Endothelial cell of umbilical vein (primary cell): ENCODE measurements around the gene LIPM. TPM values are rescaled to one million over a fixed set of nuclear protein-coding genes. Genes with fewer than 3 reads are reported as not detected.

ENCODE experiments used
- BruUV-seq: library from RNA; stranded (reverse); fragments of 400-500 nt; replicated peaks from 2 replicates; lab custom pipeline; 2021; lab: Mats Ljungman, UMichigan
- CTCF ChIA-PET: fragments of 300-600, 350-600 bp; sonication (Branson Sonifier 250); formaldehyde crosslinking; loops from one replicate; lab custom pipeline; 2021; ENCODE audit warnings: antibody characterized with exemption, inconsistent platforms; lab: Charles Lee
- POLR2A ChIA-PET: fragments of 300-600, 350-600 bp; sonication (Branson Sonifier 250); formaldehyde crosslinking; loops from one replicate; lab custom pipeline; 2021; ENCODE audit warnings: antibody characterized with exemption, inconsistent platforms; lab: Charles Lee
- DNase-seq: peaks from one replicate; pipeline ENCODE4 v3.0.0-alpha.2; 2011; ENCODE audit warnings: low read depth, low spot score
- FAIRE-seq: peaks from 2 replicates; lab custom pipeline; 2011; peaks lifted over from hg19 to GRCh38; lab: Jason Lieb, UNC
- H2AFZ ChIP-seq: 2 replicates; pipeline ENCODE4 v1.6.0; 2012; ENCODE audit warnings: low read depth, low read length, control low read depth, inconsistent platforms
- H3K27ac ChIP-seq: 2 replicates; pipeline ENCODE4 v1.5.1; 2011; ENCODE audit warnings: low read depth, mild to moderate bottlenecking, control low read depth, low read length, moderate library complexity; ENCODE audit not compliant: insufficient read depth
- H3K27me3 ChIP-seq, 2 experiments: 2 replicates each; pipeline versions ENCODE4 v1.6.0 to v1.6.1; 2011; ENCODE audit warnings: low read length in 2 of 2, mixed read lengths in 1 of 2; ENCODE audit not compliant: control insufficient read depth in 2 of 2, insufficient read depth in 2 of 2
- H3K36me3 ChIP-seq, 2 experiments: 2 replicates in 1 of 2; 3 replicates in 1 of 2; pipeline ENCODE4 v1.5.1; 2011; ENCODE audit warnings: low read length in 2 of 2, mild to moderate bottlenecking in 1 of 2, moderate library complexity in 1 of 2; ENCODE audit not compliant: control insufficient read depth in 2 of 2, insufficient read depth in 2 of 2; ENCODE audit errors: extremely low read depth in 1 of 2
- H3K4me1 ChIP-seq: 3 replicates; pipeline ENCODE4 v1.5.1; 2011; ENCODE audit warnings: mild to moderate bottlenecking, low read length; ENCODE audit not compliant: control insufficient read depth, insufficient read depth; ENCODE audit errors: extremely low read depth
- H3K4me2 ChIP-seq: 2 replicates; pipeline ENCODE4 v1.6.1; 2011; ENCODE audit warnings: low read length, control low read depth, mixed read lengths; ENCODE audit not compliant: insufficient read depth
- H3K4me3 ChIP-seq, 3 experiments: fragments of 200-600 bp in 1 of 3; sonication (generic), shearing (Covaris generic) in 1 of 3; replicated peaks in 1 of 3; 2 replicates each; pipeline ENCODE4 v1.5.1; 2011 to 2016; ENCODE audit warnings: control low read depth in 3 of 3, low read length in 3 of 3, mild to moderate bottlenecking in 2 of 3, inconsistent platforms in 1 of 3, low read depth in 1 of 3, moderate library complexity in 1 of 3; ENCODE audit not compliant: insufficient read depth in 1 of 3
- H3K79me2 ChIP-seq: 2 replicates; pipeline ENCODE4 v1.6.0; 2012; ENCODE audit warnings: low read length, inconsistent platforms; ENCODE audit not compliant: control insufficient read depth, insufficient read depth
- H3K9ac ChIP-seq: replicated peaks from 2 replicates; pipeline ENCODE3; 2011; ENCODE audit warnings: low read length, control low read depth; ENCODE audit not compliant: insufficient read depth; ENCODE audit errors: extremely low read depth
- H3K9me1 ChIP-seq: replicated peaks from 3 replicates; pipeline ENCODE4 v1.6.0; 2011; ENCODE audit warnings: mild to moderate bottlenecking, low read length; ENCODE audit not compliant: control insufficient read depth, insufficient read depth; ENCODE audit errors: extremely low read depth
- H3K9me3 ChIP-seq: replicated peaks from 2 replicates; pipeline ENCODE4 v1.5.1; 2012; ENCODE audit warnings: low read length, inconsistent platforms; ENCODE audit not compliant: control insufficient read depth, insufficient read depth
- H4K20me1 ChIP-seq: replicated peaks from 2 replicates; pipeline ENCODE3; 2011; ENCODE audit warnings: mild to moderate bottlenecking, low read length; ENCODE audit not compliant: control insufficient read depth, insufficient read depth; ENCODE audit errors: extremely low read depth
- CTCF ChIP-seq, 2 donors: IDR thresholded peaks; 1 replicate in 1 of 2; 2 replicates in 1 of 2; pipeline ENCODE4 v1.5.1; 2011; ENCODE audit warnings: low read length in 2 of 2, mild to moderate bottlenecking in 2 of 2, moderate library complexity in 2 of 2, control low read depth in 1 of 2, inconsistent platforms in 1 of 2, low read depth in 1 of 2; ENCODE audit not compliant: insufficient read depth in 1 of 2; ENCODE audit errors: extremely low read depth in 1 of 2
- EZH2 ChIP-seq: IDR thresholded peaks from 2 replicates; pipeline ENCODE4 v1.6.1; 2012; ENCODE audit warnings: borderline replicate concordance, low read depth, mild to moderate bottlenecking, moderate library complexity, low read length, inconsistent platforms; ENCODE audit not compliant: severe bottlenecking
- FOS ChIP-seq: IDR thresholded peaks from 2 replicates; pipeline ENCODE4 v1.6.1; 2011; ENCODE audit warnings: mild to moderate bottlenecking, low read length, moderate library complexity, borderline replicate concordance; ENCODE audit not compliant: insufficient read depth
- GATA2 ChIP-seq: IDR thresholded peaks from 2 replicates; pipeline ENCODE4 v1.7.0; 2011; ENCODE audit warnings: low read depth, mild to moderate bottlenecking, moderate library complexity, mixed read lengths, low read length; ENCODE audit not compliant: insufficient read length, insufficient read depth
- JUN ChIP-seq: IDR thresholded peaks from 2 replicates; pipeline ENCODE4 v1.6.1; 2011; ENCODE audit warnings: borderline replicate concordance, low read depth; ENCODE audit not compliant: insufficient read length, insufficient read depth
- MAX ChIP-seq: IDR thresholded peaks from 2 replicates; pipeline ENCODE4 v1.6.1; 2011; ENCODE audit not compliant: insufficient read depth, insufficient read length
- MYC ChIP-seq: IDR thresholded peaks from one replicate; pipeline ENCODE4 v1.6.1; 2011; ENCODE audit warnings: mild to moderate bottlenecking, low read depth, low read length
- POLR2A ChIP-seq: IDR thresholded peaks from 2 replicates; pipeline ENCODE4 v1.6.1; 2012; ENCODE audit warnings: low read depth, mild to moderate bottlenecking, control low read depth, low read length
- POLR2AphosphoS5 ChIP-seq: IDR thresholded peaks from 2 replicates; pipeline ENCODE4 v1.6.1; 2012; ENCODE audit warnings: low read depth, mild to moderate bottlenecking, control low read depth, low read length, moderate library complexity; ENCODE audit not compliant: insufficient read depth
- dilution Hi-C: fragments of 300-500 bp; cut with MboI; formaldehyde crosslinking; loops from one replicate; pipeline ENCODE4 v1.15.0; 2019; ENCODE audit warnings: low sequenced_read_pairs; ENCODE audit not compliant: extremely low pct_ligation_motif_present
- intact Hi-C: fragments of 100-400 bp; cut with micrococcal nuclease; formaldehyde crosslinking; loops from one replicate; pipeline ENCODE4 v1.10.0; 2022
- polyA plus RNA-seq, 4 experiments: library from polyadenylated mRNA; depleted of rRNA in 3 of 4; stranded (reverse) in 3 of 4; unstranded in 1 of 4; fragments of >200 nt; gene quantifications; 2 replicates each; pipeline versions ENCODE4 v1.2.1 to v1.2.3, GENCODE V29; 2011 to 2012; ENCODE audit warnings: missing spikeins in 1 of 4
- total RNA-seq: library from RNA; stranded (reverse); gene quantifications from 2 replicates; pipeline ENCODE4 v1.2.3, GENCODE V29; 2021

Gene LIPM
- total and polyA plus RNA-seq, 2 donors (not counting 3 experiments of a cell fraction or from before 2014, with no cell fraction given): not detected

GRCh38 chr10:88841316-88842111, 39.0 kb downstream of the LIPM start:
- intact Hi-C loops: no loop called here

More at GRCh38 chr10:88841316-88842111, 39.0 kb downstream of the LIPM start:
- Histone ChIP-seq H3K27ac (no peak overlapping the region), H3K79me2 (no peaks in the 10 kb centered on the region), H3K9me1 (no peaks in the 10 kb centered on the region), H3K9me3 (no peaks in the 10 kb centered on the region), H3K27me3 (peaks cover 0 to 2% of the 10 kb centered on the region in 2 experiments), H3K36me3 (no peaks in the 10 kb centered on the region), H3K4me2 (no peak overlapping the region), H3K4me1 (no peaks in the 10 kb centered on the region), H3K4me3 (no peak overlapping the region), H4K20me1 (no peaks in the 10 kb centered on the region), H3K9ac (no peak overlapping the region), H2AFZ (no peak overlapping the region)
- DNase-seq (no peak), FAIRE-seq (peak; percentile 55)
- BruUV-seq: no TSS peak
- CTCF ChIA-PET: interaction anchor here (0.9 to 12.3 kb wide), 5 partner anchors 29 to 376 kb away, joined by 3 to 584 read pairs (median 3); partner anchors contain the start of gene STAMBPL1
- dilution Hi-C loops: no loop called here
- POLR2A ChIA-PET: no interaction called here
- TF ChIP-seq CTCF (IDR thresholded peaks at IDR 0.05; ENCODE audit: extremely low read depth in 1 of 2, insufficient read depth in 1 of 2, low read depth in 1 of 2, low read length in 2 of 2): no peak
- TF ChIP-seq JUN: no peak
- no peak for TF ChIP-seq POLR2AphosphoS5
- no peak for TF ChIP-seq FOS
- no peak for TF ChIP-seq POLR2A
- no peak for TF ChIP-seq MAX
- TF ChIP-seq EZH2: no peak
- no peak for TF ChIP-seq GATA2
- TF ChIP-seq MYC: no peak
